ENCODE results near the gene AQP9. TPM values are rescaled to one million over a fixed set of nuclear protein-coding genes. Genes with fewer than 3 reads are reported as not detected.

Gene AQP9
- total and polyA plus RNA-seq, 2 of the 8 experiments (the other 6 are each of a cell fraction or from before 2014, with no cell fraction given) = not detected

- TF ChIP-seq ATF2 (IDR thresholded peaks at IDR 0.05; ENCODE audit: low read length) = no peak
- no peak for TF ChIP-seq RAD21 (IDR thresholded peaks at IDR 0.05 in 1 of 2, conservative IDR thresholded peaks at IDR 0.05 in 1 of 2; ENCODE audit: low read depth in 2 of 2, low read length in 2 of 2)
- no peak for TF ChIP-seq TBP (IDR thresholded peaks at IDR 0.05; ENCODE audit: low read depth, low read length)
Observed at GRCh38 chr15:58161436-58161930, 23.3 kb downstream of the AQP9 start (continued).
